Measurements from ENCODE around the gene FOXE1. TPM values are rescaled to one million over a fixed set of nuclear protein-coding genes. Genes with fewer than 3 reads are reported as not detected.

The FOXE1 gene
- polyA plus RNA-seq, 1 of the 3 experiments (the other 2 are of a cell fraction) = 0.03 TPM

- DNase-seq = no peak
- Histone ChIP-seq H3K27ac (ENCODE audit: low read depth in 2 of 2, low read length in 1 of 2) (no peak overlapping the region), H3F3A (replicated peaks; ENCODE audit: insufficient read depth) (no peaks in the 10 kb centered on the region), H3K9ac (no peak overlapping the region), H3K9me2 (no peaks in the 10 kb centered on the region), H3K9me3 (peaks cover 9% of the 10 kb centered on the region), H3K4me2 (no peak overlapping the region), H3K27me3 (ENCODE audit: insufficient read depth) (no peaks in the 10 kb centered on the region; the same call in 1 of the 2 replicates), H2AFZ (ENCODE audit: low read depth) (no peak overlapping the region), H3K36me3 (replicated peaks in 1 of 2; ENCODE audit: control insufficient read depth in 1 of 2, insufficient read depth in 2 of 2, low read length in 1 of 2) (no peaks in the 10 kb centered on the region), H3K79me2 (ENCODE audit: insufficient read depth) (no peaks in the 10 kb centered on the region), H3K4me1 (ENCODE audit: control insufficient read depth in 1 of 2, insufficient read depth in 2 of 2, low read depth in 1 of 2, low read length in 1 of 2) (no peaks in the 10 kb centered on the region), H3K4me3 (ENCODE audit: low read depth in 2 of 2, low read length in 1 of 2) (no peak overlapping the region), H4K20me1 (ENCODE audit: insufficient read depth) (no peaks in the 10 kb centered on the region)
- ChIA-PET CTCF (no interaction called here), POLR2A (no interaction called here)
- 61% methylated on average over 3 of the region's 3 CpGs for WGBS (ENCODE audit: low lambda C conversion rate)
- TF ChIP-seq REST (IDR thresholded peaks at IDR 0.05; ENCODE audit: low read depth, low read length) (no peak), TEAD4 (IDR thresholded peaks at IDR 0.05; ENCODE audit: borderline replicate concordance, insufficient read depth) (no peak), IRF3 (IDR thresholded peaks at IDR 0.05; ENCODE audit: low read depth, low read length) (no peak), USF2 (IDR thresholded peaks at IDR 0.05; ENCODE audit: borderline replicate concordance, low read depth, low read length) (no peak), GABPA (IDR thresholded peaks at IDR 0.05; ENCODE audit: low read depth) (no peak), POLR2AphosphoS5 (IDR thresholded peaks at IDR 0.05; ENCODE audit: low read depth, low read length) (no peak), MAX (IDR thresholded peaks at IDR 0.05; ENCODE audit: low read depth) (no peak), EZH2phosphoT487 (IDR thresholded peaks at IDR 0.05; ENCODE audit: borderline replicate concordance, low read depth) (no peak), ELF1 (IDR thresholded peaks at IDR 0.05) (no peak), MEF2A (IDR thresholded peaks at IDR 0.05; ENCODE audit: borderline replicate concordance, low read depth) (no peak), EP300 (IDR thresholded peaks at IDR 0.05; ENCODE audit: borderline replicate concordance in 1 of 2, low read depth in 1 of 2, low read length in 1 of 2) (no peak), ZBTB33 (IDR thresholded peaks at IDR 0.05; ENCODE audit: borderline replicate concordance, low read depth) (no peak), FOSL2 (IDR thresholded peaks at IDR 0.05; ENCODE audit: borderline replicate concordance, low read depth) (no peak), TAF1 (IDR thresholded peaks at IDR 0.05; ENCODE audit: borderline replicate concordance, low read depth, low read length) (no peak), NRF1 (IDR thresholded peaks at IDR 0.05; ENCODE audit: low read depth, low read length) (no peak), FOXM1 (IDR thresholded peaks at IDR 0.05; ENCODE audit: low read depth) (no peak), RAD21 (IDR thresholded peaks at IDR 0.05; ENCODE audit: low read length) (no peak), RFX5 (IDR thresholded peaks at IDR 0.05; ENCODE audit: low read length) (no peak), RXRA (IDR thresholded peaks at IDR 0.05; ENCODE audit: borderline replicate concordance, low read depth) (no peak)
Measured at GRCh38 chr9:97868859-97869258, 15.8 kb downstream of the FOXE1 start.

Measured in SK-N-SH (cell line).